Measurements from ENCODE around the gene BPIFA2. TPM values are rescaled to one million over a fixed set of nuclear protein-coding genes. Genes with fewer than 3 reads are reported as not detected.

The BPIFA2 gene
- total RNA-seq, 1 donor from 2014 or later = not detected

DNA sequence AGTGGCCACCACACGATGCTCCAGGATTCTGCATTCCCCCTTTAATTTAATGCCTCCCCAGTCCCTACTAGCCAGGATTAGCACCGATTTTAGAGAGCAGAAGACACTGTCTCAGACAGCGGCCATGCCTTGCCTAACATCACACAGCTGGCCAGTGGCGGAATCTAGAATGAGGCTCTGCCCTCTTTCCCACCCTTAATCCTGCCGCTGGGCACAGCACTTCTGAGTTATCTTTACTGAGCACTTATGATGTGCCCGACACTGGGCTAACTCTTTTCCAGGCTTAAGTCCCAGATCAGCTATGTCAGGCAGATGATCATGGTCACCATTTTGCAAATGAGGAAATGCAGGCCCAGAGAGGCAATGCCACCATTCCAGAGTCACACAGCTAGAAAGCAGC lies 5.6 kb upstream of the BPIFA2 start:
- intact Hi-C loops (cut with micrococcal nuclease) = no loop called here
- H3K4me1 ChIP-seq = no peaks in the 10 kb centered on the region
- H3K27me3 ChIP-seq (ENCODE audit: low read depth) = peaks cover 40% of the 10 kb centered on the region
- TF ChIP-seq, protein P1, sequence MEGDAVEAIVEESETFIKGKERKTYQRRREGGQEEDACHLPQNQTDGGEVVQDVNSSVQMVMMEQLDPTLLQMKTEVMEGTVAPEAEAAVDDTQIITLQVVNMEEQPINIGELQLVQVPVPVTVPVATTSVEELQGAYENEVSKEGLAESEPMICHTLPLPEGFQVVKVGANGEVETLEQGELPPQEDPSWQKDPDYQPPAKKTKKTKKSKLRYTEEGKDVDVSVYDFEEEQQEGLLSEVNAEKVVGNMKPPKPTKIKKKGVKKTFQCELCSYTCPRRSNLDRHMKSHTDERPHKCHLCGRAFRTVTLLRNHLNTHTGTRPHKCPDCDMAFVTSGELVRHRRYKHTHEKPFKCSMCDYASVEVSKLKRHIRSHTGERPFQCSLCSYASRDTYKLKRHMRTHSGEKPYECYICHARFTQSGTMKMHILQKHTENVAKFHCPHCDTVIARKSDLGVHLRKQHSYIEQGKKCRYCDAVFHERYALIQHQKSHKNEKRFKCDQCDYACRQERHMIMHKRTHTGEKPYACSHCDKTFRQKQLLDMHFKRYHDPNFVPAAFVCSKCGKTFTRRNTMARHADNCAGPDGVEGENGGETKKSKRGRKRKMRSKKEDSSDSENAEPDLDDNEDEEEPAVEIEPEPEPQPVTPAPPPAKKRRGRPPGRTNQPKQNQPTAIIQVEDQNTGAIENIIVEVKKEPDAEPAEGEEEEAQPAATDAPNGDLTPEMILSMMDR (IDR thresholded peaks at IDR 0.05; ENCODE audit: borderline replicate concordance) = no peak
- no peaks in the 10 kb centered on the region for H3K36me3 ChIP-seq
- DNase-seq = no peak
- H3K27ac ChIP-seq (replicated peaks) = no peak overlapping the region
- no peaks in the 10 kb centered on the region for H3K9me3 ChIP-seq (replicated peaks)
- H3K4me3 ChIP-seq = no peak overlapping the region

DNA sequence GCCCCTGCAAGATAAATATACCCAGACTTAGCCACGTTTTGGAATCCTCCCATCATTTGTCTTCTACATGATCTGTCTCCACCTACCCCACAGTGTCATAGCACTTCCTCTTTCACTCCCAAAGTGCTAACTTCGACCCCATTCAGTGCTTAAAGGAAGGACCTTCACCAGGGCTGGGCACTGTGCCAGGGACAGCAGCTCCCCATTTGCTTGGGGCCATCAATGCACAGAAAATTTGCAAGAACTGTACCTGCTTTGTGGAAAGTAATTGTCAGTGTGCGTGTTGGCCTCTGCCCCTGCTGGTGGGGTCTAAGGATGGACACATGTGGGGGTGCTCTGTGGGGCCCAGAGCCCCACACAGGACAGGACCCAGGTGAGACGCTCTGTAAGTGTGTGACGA lies 5.2 kb upstream of the BPIFA2 start:
- Histone ChIP-seq H3K4me3 (no peak overlapping the region), H3K9me3 (replicated peaks) (no peaks in the 10 kb centered on the region), H3K27me3 (ENCODE audit: low read depth) (peaks cover 39% of the 10 kb centered on the region), H3K4me1 (no peaks in the 10 kb centered on the region), H3K27ac (replicated peaks) (no peak overlapping the region), H3K36me3 (no peaks in the 10 kb centered on the region)
- TF ChIP-seq, protein P1 (IDR thresholded peaks at IDR 0.05; ENCODE audit: borderline replicate concordance) = no peak
- no peak for DNase-seq
- intact Hi-C loops (cut with micrococcal nuclease) = no loop called here

DNA sequence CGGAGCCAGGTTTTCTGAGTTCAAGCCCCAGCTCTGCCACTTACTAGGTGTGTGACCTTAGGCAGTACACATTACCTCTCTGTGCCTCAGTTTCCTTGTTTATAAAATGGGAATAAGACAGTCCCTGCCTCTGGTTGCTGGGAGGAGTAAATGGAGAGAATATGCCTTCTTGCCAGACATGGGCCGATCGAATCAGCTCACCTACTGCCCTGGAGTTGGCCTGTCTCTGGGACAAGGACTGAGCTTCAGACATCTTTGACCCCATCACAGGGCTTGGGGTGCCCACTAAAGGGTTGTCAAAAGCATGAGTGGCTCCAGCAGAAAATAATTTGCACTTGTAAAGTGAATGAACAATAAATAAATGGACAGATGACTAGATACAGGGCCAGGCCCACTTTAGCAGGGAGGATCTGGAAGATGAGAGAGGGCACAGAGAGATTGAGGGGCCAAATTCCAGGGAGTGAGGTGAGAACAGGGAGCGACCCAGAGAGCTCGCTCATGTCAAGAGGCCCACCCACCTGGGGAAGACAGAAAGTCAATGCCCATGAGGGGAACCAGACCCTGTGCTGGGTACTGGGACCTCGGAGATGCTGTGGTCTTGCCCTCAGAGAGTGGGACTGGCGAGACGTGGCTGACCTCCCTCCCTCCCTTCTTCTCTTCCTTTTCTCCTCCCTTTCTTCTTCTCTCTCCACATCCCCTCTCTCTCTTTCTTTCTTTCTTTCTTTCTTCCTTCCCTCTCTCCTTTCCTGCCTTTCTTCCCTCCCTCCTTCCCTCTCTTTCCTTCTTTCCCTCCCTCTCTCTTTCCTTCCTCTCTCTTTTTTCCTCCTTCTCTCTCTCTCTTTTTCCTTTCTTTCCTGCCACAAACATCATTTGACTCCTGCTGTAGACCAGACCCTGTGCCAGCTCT lies 3.9 kb upstream of the BPIFA2 start:
- Histone ChIP-seq H3K27me3 (ENCODE audit: low read depth) (peaks cover 45% of the 10 kb centered on the region), H3K36me3 (no peaks in the 10 kb centered on the region), H3K4me3 (no peak overlapping the region), H3K4me1 (no peaks in the 10 kb centered on the region), H3K9me3 (replicated peaks) (peaks cover 11% of the 10 kb centered on the region), H3K27ac (replicated peaks) (no peak overlapping the region)
- no peak for DNase-seq
- TF ChIP-seq, protein P1 (IDR thresholded peaks at IDR 0.05; ENCODE audit: borderline replicate concordance) = no peak
- intact Hi-C loops (cut with micrococcal nuclease) = no loop called here

DNA sequence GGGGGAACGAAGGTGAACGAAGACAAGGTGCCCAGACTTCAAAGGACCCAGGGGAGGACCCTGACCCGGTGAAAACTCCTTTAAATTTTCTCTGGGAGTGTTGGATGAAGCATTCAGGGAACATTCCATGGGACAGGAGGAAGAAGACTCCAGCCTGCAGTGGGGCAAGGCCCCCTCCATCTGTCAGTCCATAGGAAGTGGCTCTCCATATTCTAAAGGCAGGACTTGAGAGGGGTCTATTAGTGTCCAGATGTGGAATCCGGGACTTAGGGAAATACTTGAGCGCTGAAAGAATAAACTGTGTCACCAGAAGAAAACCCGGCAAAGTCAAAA lies 3.2 kb upstream of the BPIFA2 start:
- H3K9me3 ChIP-seq (replicated peaks) = peaks cover 18% of the 10 kb centered on the region
- TF ChIP-seq, protein P1 (IDR thresholded peaks at IDR 0.05; ENCODE audit: borderline replicate concordance) = no peak
- no peaks in the 10 kb centered on the region for H3K4me1 ChIP-seq
- no peaks in the 10 kb centered on the region for H3K36me3 ChIP-seq
- intact Hi-C loops (cut with micrococcal nuclease) = no loop called here
- peaks cover 45% of the 10 kb centered on the region for H3K27me3 ChIP-seq (ENCODE audit: low read depth)
- H3K27ac ChIP-seq (replicated peaks) = no peak overlapping the region
- no peak overlapping the region for H3K4me3 ChIP-seq
- DNase-seq = no peak

DNA sequence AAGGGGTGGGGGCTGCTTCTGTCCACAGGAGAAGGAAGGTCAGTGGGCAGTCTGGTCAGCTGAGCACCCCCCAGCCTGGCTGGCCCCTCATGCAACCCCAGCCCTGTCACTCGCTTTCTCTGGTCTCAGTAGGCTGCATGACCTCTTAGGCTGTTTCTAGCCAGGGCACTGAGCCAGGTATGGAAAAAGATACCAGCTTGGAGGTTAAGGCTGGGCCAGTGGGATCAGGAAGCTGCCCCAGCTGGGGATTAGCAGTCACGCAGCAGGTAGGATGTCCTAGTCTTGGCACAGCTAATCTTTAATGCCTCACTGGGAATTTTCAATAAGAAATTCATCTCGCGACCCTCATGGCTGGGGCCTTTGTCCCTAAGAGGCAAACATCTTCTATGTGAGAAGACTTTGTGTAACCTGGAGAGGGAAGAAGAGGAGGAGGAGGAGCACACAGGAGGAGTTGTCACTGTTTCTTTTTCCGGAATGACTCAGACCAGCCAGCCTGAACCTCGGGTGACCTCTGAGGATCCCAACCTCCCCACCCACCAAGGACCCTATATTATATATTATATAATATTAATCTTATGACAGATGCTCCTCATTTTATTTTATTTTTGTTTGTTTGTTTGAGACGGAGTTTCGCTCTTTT lies 2.4 kb upstream of the BPIFA2 start:
- intact Hi-C loops (cut with micrococcal nuclease) = no loop called here
- Histone ChIP-seq H3K4me1 (no peaks in the 10 kb centered on the region), H3K27me3 (ENCODE audit: low read depth) (peaks cover 45% of the 10 kb centered on the region), H3K27ac (replicated peaks) (no peak overlapping the region), H3K9me3 (replicated peaks) (peaks cover 26% of the 10 kb centered on the region), H3K36me3 (no peaks in the 10 kb centered on the region), H3K4me3 (no peak overlapping the region)
- TF ChIP-seq, protein P1 (IDR thresholded peaks at IDR 0.05; ENCODE audit: borderline replicate concordance) = no peak
- DNase-seq = no peak
